SHP77 treated with DMSO at 0.1 percent for 48 hours (cell line): ENCODE results near the gene MAT2B.
"Not testable (repeated sequence)": the region's sequence is repeated elsewhere in the genome, so short reads cannot be mapped to it uniquely, and the experiment has no call there.

ENCODE experiments used
- DNase-seq: peaks from one replicate; lab custom pipeline; 2025; lab: John Stamatoyannopoulos, UW

Gene MAT2B

DNA sequence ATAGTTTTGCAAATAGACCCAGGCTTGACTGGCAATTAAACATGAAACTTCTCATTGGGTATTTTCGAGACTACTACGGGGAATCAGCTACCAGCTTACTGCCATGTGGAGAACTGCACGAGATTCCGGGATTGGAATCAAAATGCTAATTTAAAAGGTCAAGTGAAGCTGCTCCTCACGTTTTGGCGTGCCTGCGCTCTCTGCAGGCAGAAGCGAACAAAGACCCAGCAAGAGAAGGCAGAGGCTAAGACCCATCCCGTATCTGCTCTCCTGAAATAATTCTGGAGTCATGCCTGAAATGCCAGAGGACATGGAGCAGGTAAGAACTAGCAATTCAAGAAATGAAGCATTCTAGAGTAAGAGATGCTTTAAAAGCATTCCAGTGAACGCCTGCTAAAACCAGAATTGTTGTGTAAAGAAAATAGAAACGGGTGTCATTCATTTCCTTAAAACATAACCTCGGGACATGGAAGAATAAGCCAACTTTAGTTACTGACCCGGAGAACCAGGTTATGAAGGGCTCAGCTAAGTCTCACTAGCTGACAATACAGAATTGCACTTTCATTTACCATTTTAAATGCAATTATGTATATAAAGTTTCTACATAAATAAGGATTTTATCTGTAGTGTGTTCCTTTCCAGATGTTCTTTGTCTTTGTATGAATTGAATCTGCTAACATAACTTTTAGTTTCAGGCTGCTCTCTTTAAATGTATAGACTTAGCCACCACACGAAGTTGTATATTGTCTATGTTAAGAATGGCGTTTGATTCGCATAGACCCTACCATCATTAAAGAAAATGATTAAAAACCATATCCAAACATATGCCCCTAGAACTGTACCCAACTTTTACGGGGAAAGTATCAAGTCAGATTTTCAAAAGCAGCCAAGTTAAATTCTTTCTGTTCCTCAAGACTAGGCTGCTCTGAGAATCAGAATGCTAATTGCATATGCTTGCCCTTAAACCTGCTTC, 2.0 kb upstream of the MAT2B start:
- peak; percentile 63 for DNase-seq

DNA sequence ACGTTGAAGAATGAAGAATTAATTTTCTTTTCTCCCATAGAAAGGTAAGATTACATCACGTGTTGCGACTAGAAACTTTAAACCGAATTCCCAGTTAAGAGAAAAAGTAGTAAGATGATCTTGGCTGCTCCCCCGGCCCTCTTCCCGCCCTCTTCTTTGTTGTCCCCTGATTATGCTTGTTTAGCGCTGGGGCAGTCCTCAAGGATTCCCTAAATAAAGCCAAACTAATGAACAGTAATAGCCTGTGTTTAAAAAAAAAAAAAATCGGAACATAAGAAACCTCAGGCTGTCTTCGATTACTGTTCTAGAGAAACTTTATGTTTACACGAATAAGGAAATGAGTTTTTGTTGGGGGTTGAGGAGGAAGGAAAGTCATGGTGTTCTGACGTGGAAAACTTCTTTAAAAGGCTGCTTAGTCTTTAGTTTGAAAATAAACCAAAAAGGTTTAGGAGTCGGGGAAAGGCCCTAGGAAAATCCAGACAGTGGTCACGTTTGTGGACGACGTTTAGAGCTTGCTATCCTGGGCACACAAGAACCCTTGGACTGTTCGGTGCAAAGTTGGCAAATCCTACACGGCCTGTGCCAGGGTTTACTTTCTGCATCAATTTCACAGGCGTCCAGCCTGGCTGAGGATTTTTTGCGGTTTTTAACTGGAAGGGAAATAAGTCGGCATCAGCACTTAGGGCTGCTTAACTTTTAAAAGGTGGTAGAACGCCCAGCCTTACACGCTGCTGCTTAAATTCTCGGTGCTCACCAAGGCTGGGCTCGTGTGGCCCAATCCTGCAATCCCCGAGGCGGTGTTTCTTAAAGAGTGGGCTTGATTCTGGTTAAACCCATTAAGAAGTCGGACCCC, 1.1 kb upstream of the MAT2B start:
- peak; percentile 28 for DNase-seq

DNA sequence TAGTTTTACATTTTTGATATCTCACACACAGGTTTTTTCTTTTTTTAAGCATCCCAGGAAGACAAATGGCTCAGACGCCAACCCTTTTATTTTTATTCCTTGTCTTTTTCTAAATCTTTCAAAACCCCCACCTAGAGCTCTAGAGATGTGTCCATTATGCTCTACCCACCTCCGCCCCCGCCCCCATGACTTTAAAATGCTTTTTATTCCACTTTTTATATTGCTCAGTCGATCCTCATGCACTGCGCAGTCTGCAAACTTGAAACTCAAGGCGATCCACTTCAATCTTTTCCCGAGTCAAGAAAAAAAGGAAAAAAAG, 411 bp upstream of the MAT2B start:
- no peak for DNase-seq

DNA sequence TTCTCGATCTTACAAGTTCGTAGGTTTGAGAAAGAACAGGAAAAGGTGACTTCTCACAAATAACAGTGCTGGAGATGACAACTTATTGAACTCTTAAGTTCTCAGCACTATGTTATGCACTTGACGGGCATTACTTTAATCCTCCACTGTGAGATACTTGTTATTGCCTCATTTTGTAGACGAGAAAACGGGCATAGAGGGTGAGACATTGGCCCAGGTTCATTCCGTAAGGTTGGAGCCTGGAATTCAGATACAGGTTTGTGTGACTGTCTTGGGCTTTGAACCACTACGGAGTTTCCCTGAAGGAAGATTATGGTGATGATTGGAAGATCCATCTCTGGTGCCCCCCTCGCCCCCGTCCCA, 657 bp downstream of the MAT2B start:
- no peak for DNase-seq

DNA sequence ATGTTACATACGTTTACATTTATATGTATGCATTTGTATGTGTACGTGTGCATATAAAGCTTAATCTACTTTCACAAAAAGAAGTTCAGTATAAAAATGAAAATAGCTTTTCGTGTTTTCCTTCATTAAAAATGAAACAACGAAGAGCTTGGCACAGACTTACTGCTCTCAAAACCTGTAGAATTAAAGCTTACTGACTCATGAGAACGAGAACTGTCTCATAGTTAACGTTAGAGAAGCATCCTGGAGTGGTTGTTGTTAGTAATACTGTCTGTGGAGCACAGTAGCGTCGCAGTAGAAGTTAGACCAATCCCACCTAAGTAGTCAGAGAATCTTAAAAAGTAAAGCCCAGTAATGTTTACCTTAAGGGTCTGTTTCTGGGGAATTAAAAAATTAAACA, 1.3 kb downstream of the MAT2B start:
- DNase-seq = no peak

DNA sequence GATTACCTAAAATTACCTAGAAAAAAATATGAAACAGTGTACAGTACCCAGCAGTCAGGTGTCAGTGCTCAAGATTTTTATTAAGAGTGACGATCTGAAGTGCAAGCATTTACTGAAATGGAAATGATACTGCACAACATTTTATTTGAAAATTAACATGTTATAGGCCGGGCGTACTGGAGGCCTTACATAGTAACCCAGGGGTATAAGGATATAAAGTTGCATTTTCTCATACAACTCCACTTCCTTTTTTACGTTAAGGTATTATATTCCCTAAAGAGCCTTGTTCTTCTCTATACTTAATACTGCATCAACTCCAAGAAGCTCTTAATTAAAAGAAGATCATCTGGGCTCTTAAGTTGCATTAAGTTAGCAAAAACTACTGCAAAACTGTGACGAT, 3.3 kb downstream of the MAT2B start:
- no peak for DNase-seq

DNA sequence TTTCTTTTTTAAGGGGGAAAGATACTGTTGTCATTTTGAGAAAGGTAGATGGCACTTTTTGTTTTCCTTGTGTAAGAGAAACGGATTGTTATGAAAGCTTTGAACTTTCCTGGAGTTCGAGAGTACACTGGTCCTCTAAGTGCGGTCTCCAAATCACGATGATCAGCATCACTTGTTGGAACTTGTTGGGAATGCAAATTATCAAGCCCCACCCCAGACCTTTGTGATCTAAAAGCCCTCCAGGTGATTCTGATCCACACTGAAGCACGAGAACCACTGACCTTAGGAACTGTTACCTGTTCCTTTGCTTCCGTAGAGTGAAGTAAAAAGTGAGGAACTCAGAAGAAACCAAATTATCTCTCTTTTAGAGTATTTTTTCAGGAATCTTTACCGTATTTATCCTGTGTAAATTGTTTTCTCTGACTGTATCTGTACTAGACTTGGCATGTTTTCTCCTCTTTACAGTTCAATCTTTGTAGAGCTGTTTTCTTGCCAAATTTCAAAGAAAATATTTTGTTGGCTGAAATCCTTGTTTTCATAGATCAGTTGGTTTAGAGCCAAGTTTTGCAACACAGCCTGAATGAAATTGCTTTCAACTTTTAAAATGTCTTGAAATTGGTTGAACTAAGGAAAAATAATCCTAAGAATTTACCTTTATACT, 4.0 kb downstream of the MAT2B start:
- DNase-seq = no peak

DNA sequence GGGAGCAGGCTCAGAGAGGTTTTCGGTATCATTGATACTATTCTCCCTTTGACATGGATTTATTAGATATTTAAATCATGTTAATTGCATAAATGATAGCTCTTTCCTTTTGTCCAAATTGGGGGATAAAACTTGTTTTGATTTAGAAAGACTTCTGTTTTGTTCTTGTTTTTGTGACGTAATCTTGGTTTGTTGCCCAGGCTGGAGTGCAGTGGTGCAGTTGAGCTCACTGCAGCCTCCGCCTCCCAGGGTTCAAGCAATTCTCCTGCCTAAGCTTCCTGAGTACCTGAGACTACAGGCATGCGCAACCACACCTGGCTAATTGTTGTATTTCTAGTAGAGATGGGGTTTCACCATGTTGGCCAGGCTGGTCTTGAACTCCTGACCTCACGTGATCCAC, 7.1 kb downstream of the MAT2B start:
- no peak for DNase-seq

DNA sequence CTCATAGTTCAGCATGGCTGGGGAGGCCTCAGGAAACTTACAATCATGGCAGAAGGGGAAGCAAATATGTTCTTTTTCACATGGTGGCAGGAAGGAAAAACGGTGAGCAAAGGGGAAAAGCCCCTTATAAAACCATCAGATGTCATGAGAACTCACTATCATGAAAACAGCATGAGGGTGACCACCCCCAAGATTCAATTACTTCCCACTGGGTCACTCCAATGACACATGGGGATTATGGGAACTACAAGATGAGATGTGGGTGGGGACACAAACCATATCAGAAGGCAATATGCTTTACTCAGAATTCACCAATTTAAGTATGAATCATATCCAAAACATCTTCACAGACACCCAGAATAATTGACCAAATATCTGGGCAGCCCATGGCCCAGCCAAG, 19.7 kb downstream of the MAT2B start:
- DNase-seq = no peak

DNA sequence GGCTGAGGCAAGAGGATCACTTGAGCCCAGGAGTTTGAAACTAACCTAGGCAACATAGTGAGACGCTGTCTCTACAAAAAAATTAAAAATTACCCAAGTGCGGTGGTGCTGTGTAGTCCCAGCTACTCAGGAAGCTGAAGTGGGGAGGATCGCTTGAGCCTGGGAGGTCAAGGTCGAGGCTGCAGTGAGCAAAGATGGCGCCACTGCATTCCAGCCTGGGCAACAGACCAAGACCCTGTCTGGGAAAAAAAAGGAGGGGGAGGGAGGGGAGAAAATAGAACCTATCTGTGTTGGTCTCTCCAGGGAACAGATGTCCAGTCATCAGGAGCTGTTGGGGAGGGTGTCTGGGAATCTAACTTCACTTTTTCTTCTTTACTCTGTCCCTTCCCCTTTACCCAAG, 24.3 kb downstream of the MAT2B start:
- no peak for DNase-seq

DNA sequence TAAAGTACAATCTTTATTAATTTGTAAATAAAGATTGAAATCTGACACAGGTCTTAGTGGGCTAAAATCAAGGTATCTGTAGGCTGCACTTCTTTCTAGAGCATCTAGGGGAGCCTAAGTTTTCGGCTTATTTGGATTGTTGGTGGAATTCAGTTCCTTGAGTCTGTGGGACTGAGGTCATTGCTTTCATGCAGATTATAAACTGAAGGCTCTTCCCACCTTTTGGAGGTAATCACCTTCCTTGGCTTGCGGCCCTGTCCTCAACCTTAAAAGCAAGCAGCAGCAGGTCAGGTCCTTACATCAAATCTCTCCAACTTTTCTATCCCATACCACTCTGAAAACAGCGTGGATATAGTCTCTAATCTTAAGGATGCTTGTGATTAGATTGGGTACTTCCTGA, 25.9 kb downstream of the MAT2B start:
- no peak for DNase-seq

DNA sequence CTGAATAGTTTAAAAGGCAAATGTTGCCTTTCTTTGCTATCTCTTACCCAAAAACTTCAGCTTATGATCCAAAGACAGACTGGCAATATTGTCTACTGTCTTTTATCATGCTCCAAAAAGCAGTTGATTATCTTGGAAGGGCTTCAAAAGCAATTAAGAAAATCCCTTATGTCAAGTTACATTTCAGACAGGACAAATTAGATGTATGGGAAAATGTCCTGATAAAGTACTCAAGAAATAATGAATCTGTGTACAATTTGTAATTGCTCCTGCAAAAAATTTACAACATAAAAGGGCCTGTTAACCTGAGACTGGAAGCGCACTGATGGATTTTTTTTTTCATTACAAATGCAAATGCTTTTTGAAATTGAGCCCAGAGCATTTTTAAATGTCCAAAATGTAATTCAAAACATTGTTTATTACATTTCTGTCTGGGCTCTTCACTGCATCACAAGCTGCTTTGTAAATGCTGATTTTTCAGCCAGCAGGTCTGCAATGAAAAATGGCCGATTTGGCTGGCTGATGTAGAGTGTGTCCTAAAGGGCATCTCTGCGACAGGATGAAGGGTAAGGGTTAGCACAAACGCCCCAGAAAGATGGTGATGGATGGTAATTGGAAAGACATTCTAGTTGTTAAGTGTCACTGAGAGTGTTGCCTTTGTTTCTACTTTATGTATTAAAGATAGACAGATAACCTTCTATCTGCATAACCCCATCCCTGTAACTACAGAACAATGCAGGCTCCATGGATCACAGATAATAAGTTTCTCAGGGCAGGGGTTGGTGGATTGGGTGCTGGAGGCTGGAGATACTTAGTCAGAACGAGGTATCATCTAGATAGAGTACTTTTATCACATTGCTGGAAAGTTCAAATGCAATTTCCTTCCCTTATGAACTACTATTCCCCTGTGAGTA, 27.0 kb downstream of the MAT2B start:
- DNase-seq = no peak

DNA sequence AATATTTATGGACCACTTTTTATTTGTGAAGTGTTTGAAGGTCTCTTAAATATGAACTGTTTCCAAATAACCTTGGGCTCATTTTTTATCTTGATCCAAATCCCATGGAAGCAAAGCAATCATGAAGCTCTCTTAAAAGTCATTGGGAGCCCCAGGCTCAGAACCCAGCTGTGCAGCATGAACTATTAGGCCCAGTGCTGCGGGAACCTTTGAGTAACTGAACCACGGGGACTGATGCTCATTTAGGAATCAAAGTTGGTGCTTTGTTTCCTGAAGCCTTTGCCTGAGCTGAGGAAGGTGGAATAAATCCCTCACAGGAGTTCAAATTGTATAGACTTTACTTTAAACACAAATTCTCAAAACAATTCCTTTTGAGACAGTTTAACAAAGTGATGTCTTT, 27.8 kb downstream of the MAT2B start:
- no peak for DNase-seq

DNA sequence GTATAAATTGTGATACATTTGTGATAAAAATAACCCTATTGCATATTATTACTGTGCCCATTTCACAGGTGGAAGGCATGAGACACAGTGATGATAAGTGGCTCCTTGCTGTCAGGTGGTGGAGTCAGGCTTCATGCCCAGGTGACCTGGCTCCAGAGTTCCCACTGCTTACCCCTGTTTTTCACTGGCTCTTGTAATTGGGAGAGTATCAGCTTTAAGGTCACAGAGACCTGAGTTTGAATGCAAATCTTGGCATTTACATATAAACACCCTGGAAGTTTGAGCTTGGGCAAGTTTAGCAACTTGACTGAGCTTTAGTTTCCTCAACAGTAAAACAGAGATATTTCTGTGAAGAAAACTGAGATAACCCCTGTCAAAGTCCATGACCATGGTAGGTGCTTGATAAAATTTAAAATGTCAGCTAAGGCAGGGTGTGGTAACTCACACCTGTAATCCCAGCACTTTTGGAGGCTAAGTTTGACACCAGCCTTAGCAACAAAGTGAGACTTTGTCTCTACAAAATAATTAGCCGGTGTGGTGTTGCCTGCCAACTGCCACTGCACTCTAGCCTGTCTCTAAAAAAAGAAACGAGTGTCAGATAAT, 29.2 kb downstream of the MAT2B start:
- no peak for DNase-seq

DNA sequence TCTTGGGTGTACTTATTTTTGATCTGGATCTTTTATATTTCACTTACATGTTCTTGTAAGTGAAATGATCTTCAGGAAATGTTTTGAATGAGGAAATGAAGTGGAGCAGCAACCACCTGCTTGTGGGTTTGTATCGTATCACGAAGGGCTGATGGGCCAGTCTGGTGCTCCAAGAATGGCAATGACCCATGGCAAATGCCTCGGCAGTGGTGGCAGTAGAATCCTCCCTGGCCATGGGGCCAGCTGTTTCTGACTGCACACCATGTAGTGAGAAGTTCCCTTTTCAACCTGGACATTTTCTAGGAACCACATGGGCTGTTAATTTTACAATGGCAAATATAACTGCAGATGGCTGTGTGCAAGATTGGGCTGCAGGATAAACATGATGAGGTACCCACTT, 29.9 kb downstream of the MAT2B start:
- no peak for DNase-seq

DNA sequence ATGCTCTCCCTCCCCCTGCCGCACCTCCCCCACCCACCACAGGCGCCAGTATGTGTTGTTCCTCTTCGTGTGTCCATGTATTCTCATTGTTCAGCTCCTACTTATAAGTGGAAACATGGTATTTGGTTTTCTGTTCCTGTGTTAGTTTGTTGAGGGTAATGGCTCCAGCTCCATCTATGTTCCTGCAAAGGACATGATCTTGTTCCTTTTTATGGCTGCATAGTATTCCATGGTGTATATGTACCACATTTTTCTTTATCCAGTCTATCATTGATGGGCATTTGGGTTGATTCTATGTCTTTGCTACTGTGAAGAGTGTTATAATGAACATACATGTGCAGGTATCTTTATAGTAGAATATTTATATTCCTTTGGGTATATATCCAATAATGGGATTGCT, 31.0 kb downstream of the MAT2B start:
- not testable (repeated sequence) for DNase-seq

DNA sequence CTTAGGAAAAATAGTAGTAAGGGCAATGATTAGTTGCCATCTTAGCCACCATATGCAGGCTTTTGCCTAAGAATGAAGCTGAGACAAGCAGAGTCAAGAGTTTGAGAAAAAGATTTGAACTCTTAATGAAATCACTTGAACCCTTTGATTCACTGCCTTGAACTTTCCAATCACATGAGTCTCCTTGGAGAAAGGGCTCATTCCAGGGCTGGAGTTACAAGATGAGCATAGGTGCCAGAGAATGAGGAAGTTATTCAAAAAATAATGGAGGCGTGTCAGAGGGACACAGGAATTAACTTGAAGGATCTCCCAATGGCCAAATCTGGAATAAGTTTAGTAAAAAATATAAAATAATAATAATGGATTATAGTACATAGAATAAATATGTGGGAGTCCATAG, 35.3 kb downstream of the MAT2B start:
- no peak for DNase-seq

DNA sequence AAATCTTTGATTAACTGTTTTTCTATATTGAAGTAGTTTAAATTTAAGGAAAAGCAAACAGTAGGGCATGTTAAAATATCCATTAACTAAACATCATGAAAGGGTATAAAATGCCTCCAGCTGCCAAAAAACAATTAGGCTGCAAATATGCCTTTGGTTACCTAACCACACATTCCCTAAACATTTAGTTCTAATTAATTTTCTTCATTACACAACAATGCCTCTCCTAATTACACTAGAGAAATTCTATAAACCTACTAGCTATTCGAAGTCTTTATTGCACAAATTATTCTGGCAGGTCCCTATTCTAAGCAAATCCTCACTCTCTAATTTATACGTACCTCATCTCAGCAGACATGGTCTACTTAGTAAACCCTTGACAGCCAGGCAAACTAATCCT, 37.4 kb downstream of the MAT2B start:
- DNase-seq = no peak

DNA sequence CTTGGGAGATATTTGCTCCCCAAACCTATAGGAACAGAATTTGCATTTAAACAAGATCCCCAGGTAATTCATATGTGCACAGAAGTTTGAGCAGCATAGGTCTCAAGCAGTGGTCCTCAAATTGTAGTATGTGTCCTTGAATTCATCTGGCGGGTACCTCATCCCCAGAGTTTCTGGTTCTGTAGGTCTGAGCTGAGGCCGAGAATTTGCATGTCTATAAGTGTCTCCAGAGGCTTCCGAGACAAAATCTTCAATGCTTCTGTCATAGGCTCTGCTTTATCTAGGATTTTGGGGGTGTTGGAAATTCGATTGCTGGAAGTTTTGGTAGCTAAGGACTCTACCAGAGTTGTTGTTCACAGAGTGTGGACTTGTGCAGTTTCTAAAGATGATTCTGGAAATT, 38.6 kb downstream of the MAT2B start:
- no peak for DNase-seq

DNA sequence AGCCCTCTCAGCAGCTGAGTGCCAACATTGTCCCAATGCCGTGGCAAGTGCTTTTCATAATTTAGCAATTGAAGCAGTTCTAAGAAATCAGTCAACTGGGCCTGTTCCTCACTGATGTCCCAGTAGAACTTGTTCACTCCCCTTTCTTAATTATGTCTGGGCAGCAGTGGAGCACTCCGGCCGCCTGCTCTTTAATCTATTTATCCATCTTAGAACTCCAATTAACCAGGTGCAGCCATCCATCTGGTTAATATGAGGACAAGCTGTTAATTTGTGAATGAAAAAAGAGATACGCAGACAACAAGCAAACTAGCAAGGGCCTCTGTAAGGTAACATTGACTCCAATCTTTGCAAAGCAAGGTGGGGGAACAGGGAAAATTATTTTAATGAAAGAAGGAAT, 39.4 kb downstream of the MAT2B start:
- DNase-seq = no peak

DNA sequence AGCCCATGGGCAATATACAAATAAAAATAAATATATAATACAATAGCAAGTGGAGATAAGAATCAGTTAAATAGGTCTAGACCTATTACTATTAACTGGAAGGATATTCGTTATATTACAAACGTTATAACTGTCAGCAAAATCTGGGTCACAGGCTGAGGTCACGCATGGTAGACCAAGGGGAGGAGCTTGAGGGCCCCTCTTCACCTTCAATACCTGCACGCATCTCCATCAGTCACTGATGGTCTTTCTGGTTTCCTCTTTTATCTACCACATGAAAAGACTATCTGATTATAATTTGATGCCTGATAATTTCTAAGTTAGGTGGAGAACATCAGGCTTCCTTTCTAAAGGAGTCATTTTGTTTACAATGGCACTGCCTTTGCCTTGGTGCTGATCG, 43.2 kb downstream of the MAT2B start:
- DNase-seq = no peak
